ENCODE data around the gene SDR39U1. TPM values are rescaled to one million over a fixed set of nuclear protein-coding genes. Genes with fewer than 3 reads are reported as not detected.

Gene SDR39U1
- total and polyA plus RNA-seq, 2 experiments from 2014 or later = 34.1 to 99.7 TPM

DNA sequence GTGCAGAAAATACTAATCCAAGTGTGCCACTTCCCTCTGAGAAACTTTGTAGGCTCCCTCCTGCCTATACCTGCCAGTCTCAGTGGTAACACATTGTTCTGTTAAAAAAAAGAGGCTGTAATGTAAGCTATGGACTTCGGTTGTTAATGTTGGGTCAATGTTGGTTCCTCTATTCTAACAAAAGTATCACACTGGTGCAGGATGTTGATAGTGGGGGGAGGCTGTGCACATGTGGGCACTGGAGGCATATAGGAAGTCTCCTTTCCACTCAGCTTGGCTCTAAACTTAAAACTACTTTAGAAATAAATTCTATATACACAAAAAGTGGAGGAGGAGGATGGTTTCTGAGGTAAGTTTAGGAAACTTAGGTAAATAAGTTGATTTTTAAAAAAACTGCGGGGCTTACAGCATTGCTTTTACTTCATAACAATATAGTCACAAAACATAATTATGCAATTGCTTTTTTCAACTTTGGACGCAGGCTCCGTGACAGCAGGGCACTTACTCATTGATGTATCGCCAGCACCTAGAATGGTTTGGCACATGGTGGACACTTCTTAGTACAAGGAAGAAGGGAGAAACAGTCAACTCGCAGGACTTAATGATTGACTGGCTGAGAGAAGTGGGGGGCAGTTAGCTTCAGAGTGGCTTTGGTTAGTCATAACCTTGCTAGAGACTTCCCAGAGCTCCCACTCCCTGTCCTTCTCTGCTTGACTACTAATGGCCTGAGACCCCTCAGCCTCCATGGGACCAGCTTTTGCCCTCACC lies 51.7 kb downstream of the SDR39U1 start:
- H3K4me1 ChIP-seq (ENCODE audit: insufficient read depth) = peaks cover 25% of the 10 kb centered on the region
- H3K27me3 ChIP-seq = no peaks in the 10 kb centered on the region
- no peak for DNase-seq (ENCODE audit: low spot score)
- WGBS (ENCODE audit: low lambda C conversion rate, missing lambda C conversion rate) = 80% methylated on average over 6 of the region's 6 CpGs
- H3K9me2 ChIP-seq (replicated peaks; ENCODE audit: insufficient read depth) = no peaks in the 10 kb centered on the region
- H3K36me3 ChIP-seq (replicated peaks; ENCODE audit: insufficient read depth, low read depth) = no peaks in the 10 kb centered on the region
- no peaks in the 10 kb centered on the region for H4K20me1 ChIP-seq (ENCODE audit: insufficient read depth, poor library complexity, severe bottlenecking)
- H3K27ac ChIP-seq = peak overlapping the region; percentile 82
- no peaks in the 10 kb centered on the region for H3K9me3 ChIP-seq (ENCODE audit: low read depth)
- TF ChIP-seq EZH2 (IDR thresholded peaks at IDR 0.05; ENCODE audit: borderline replicate concordance) (no peak), EZH2phosphoT487 (IDR thresholded peaks at IDR 0.05; ENCODE audit: low read depth, severe bottlenecking, unreplicated experiment) (no peak)
- TF ChIP-seq, protein P1, sequence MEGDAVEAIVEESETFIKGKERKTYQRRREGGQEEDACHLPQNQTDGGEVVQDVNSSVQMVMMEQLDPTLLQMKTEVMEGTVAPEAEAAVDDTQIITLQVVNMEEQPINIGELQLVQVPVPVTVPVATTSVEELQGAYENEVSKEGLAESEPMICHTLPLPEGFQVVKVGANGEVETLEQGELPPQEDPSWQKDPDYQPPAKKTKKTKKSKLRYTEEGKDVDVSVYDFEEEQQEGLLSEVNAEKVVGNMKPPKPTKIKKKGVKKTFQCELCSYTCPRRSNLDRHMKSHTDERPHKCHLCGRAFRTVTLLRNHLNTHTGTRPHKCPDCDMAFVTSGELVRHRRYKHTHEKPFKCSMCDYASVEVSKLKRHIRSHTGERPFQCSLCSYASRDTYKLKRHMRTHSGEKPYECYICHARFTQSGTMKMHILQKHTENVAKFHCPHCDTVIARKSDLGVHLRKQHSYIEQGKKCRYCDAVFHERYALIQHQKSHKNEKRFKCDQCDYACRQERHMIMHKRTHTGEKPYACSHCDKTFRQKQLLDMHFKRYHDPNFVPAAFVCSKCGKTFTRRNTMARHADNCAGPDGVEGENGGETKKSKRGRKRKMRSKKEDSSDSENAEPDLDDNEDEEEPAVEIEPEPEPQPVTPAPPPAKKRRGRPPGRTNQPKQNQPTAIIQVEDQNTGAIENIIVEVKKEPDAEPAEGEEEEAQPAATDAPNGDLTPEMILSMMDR (IDR thresholded peaks at IDR 0.05; ENCODE audit: poor library complexity) = no peak
- H3K4me2 ChIP-seq = no peak overlapping the region
- H3K4me3 ChIP-seq = no peak overlapping the region
- no peaks in the 10 kb centered on the region for H3K79me2 ChIP-seq
- H2AFZ ChIP-seq = no peak overlapping the region

Other genes starting within 250 kb of the SDR39U1 start
- gene TM9SF1, start 247.3 kb downstream of the SDR39U1 start, total RNA-seq = 68.1 and 75.4 TPM in 2 replicates
- 84.0 and 86.1 TPM in 2 replicates for gene TM9SF1, start 247.3 kb downstream of the SDR39U1 start, polyA plus RNA-seq
- 0.84 TPM in 1 of 2 replicates, not detected in the other for gene TSSK4, start 237.1 kb downstream of the SDR39U1 start, total RNA-seq
- 0.74 and 1.4 TPM in 2 replicates for gene TSSK4, start 237.1 kb downstream of the SDR39U1 start, polyA plus RNA-seq
- 25.6 and 40.8 TPM in 2 replicates for gene CHMP4A, start 229.3 kb downstream of the SDR39U1 start, total RNA-seq
- gene CHMP4A, start 229.3 kb downstream of the SDR39U1 start, polyA plus RNA-seq = 73.6 and 106 TPM in 2 replicates
- gene MDP1, start 226.7 kb downstream of the SDR39U1 start, total RNA-seq = 8.0 and 12.2 TPM in 2 replicates
- gene MDP1, start 226.7 kb downstream of the SDR39U1 start, polyA plus RNA-seq = 16.1 and 20.9 TPM in 2 replicates
- gene NEDD8, start 210.4 kb downstream of the SDR39U1 start, total RNA-seq = 158 and 162 TPM in 2 replicates
- 326 TPM in 2 replicates for gene NEDD8, start 210.4 kb downstream of the SDR39U1 start, polyA plus RNA-seq
- gene GMPR2, start 209.8 kb downstream of the SDR39U1 start, total RNA-seq = 70.2 and 83.4 TPM in 2 replicates
- gene GMPR2, start 209.8 kb downstream of the SDR39U1 start, polyA plus RNA-seq = 62.4 and 69.6 TPM in 2 replicates
- gene TINF2, start 200.2 kb downstream of the SDR39U1 start, total RNA-seq = 34.0 and 36.5 TPM in 2 replicates
- 39.6 and 42.5 TPM in 2 replicates for gene TINF2, start 200.2 kb downstream of the SDR39U1 start, polyA plus RNA-seq
- 0.33 and 0.56 TPM in 2 replicates for gene TGM1, start 179.6 kb downstream of the SDR39U1 start, total RNA-seq
- gene TGM1, start 179.6 kb downstream of the SDR39U1 start, polyA plus RNA-seq = 1.5 and 1.9 TPM in 2 replicates
- 13.0 and 18.2 TPM in 2 replicates for gene RABGGTA, start 171.2 kb downstream of the SDR39U1 start, total RNA-seq
- 36.0 and 52.1 TPM in 2 replicates for gene RABGGTA, start 171.2 kb downstream of the SDR39U1 start, polyA plus RNA-seq
- 23.0 and 29.9 TPM in 2 replicates for gene DHRS1, start 143.0 kb downstream of the SDR39U1 start, total RNA-seq
- gene DHRS1, start 143.0 kb downstream of the SDR39U1 start, polyA plus RNA-seq = 39.5 and 55.9 TPM in 2 replicates
- 12.5 and 13.2 TPM in 2 replicates for gene NOP9, start 142.9 kb downstream of the SDR39U1 start, total RNA-seq
- 2.4 and 3.7 TPM in 2 replicates for gene NOP9, start 142.9 kb downstream of the SDR39U1 start, polyA plus RNA-seq
- 43.0 and 56.9 TPM in 2 replicates for gene CIDEB, start 134.8 kb downstream of the SDR39U1 start, total RNA-seq
- gene CIDEB, start 134.8 kb downstream of the SDR39U1 start, polyA plus RNA-seq = 46.3 and 59.9 TPM in 2 replicates
- gene LTB4R2, start 132.6 kb downstream of the SDR39U1 start, total RNA-seq = 3.3 and 3.6 TPM in 2 replicates
- 0.56 and 0.92 TPM in 2 replicates for gene LTB4R2, start 132.6 kb downstream of the SDR39U1 start, polyA plus RNA-seq
- 4.2 and 5.1 TPM in 2 replicates for gene LTB4R, start 131.3 kb downstream of the SDR39U1 start, total RNA-seq
- 3.6 and 6.2 TPM in 2 replicates for gene LTB4R, start 131.3 kb downstream of the SDR39U1 start, polyA plus RNA-seq
- 0.63 and 1.4 TPM in 2 replicates for gene ADCY4, start 107.7 kb downstream of the SDR39U1 start, total RNA-seq
- gene ADCY4, start 107.7 kb downstream of the SDR39U1 start, polyA plus RNA-seq = 1.3 and 4.1 TPM in 2 replicates
- 4.8 and 9.1 TPM in 2 replicates for gene RIPK3, start 102.8 kb downstream of the SDR39U1 start, total RNA-seq
- gene RIPK3, start 102.8 kb downstream of the SDR39U1 start, polyA plus RNA-seq = 7.0 and 7.4 TPM in 2 replicates
- 37.8 and 45.0 TPM in 2 replicates for gene NFATC4, start 74.6 kb downstream of the SDR39U1 start, total RNA-seq
- gene NFATC4, start 74.6 kb downstream of the SDR39U1 start, polyA plus RNA-seq = 68.8 and 84.5 TPM in 2 replicates
- 41.7 and 56.5 TPM in 2 replicates for gene NYNRIN, start 43.8 kb downstream of the SDR39U1 start, total RNA-seq
- 34.4 and 34.5 TPM in 2 replicates for gene NYNRIN, start 43.8 kb downstream of the SDR39U1 start, polyA plus RNA-seq
- gene CBLN3, start 13.1 kb downstream of the SDR39U1 start, total RNA-seq = 2.2 and 2.8 TPM in 2 replicates
- 0.99 and 2.4 TPM in 2 replicates for gene CBLN3, start 13.1 kb downstream of the SDR39U1 start, polyA plus RNA-seq
- 67.1 and 90.5 TPM in 2 replicates for gene KHNYN, start 12.8 kb downstream of the SDR39U1 start, total RNA-seq
- gene KHNYN, start 12.8 kb downstream of the SDR39U1 start, polyA plus RNA-seq = 36.4 and 39.6 TPM in 2 replicates
- gene CMA1, start 65.5 kb upstream of the SDR39U1 start, total RNA-seq = not detected in 2 replicates
- not detected in 2 replicates for gene CMA1, start 65.5 kb upstream of the SDR39U1 start, polyA plus RNA-seq
- not detected in 2 replicates for gene CTSG, start 133.5 kb upstream of the SDR39U1 start, total RNA-seq
- gene CTSG, start 133.5 kb upstream of the SDR39U1 start, polyA plus RNA-seq = not detected in 2 replicates
- gene GZMH, start 166.9 kb upstream of the SDR39U1 start, total RNA-seq = not detected in 2 replicates
- not detected in 2 replicates for gene GZMH, start 166.9 kb upstream of the SDR39U1 start, polyA plus RNA-seq
- gene GZMB, start 191.4 kb upstream of the SDR39U1 start, total RNA-seq = not detected in 2 replicates
- not detected in 2 replicates for gene GZMB, start 191.4 kb upstream of the SDR39U1 start, polyA plus RNA-seq

All from hepatocyte (in vitro differentiated cells).